IMR-90 (cell line): ENCODE measurements around the gene STAMBPL1. TPM values are rescaled to one million over a fixed set of nuclear protein-coding genes. Genes with fewer than 3 reads are reported as not detected.

Experiments
- ATAC-seq: fragments of 200-7000 bp; cut with Tn5 transposase; 2 replicates; pipeline ENCODE4 v1.9.1; 2020; ENCODE audit warnings: low read depth, mild to moderate bottlenecking, moderate library complexity
- BruUV-seq: library from RNA; stranded (reverse); fragments of 400-500 nt; replicated peaks from 2 replicates; lab custom pipeline; 2021; lab: Mats Ljungman, UMichigan
- CTCF ChIA-PET: fragments of 300-600 bp; formaldehyde crosslinking; extraction: SDS; loops from one replicate; lab custom pipeline; 2021; ENCODE audit warnings: antibody characterized with exemption; lab: Yijun Ruan, JAX
- POLR2A ChIA-PET: fragments of 300-600 bp; sonication (Branson Sonifier 250); formaldehyde crosslinking; loops from one replicate; lab custom pipeline; 2022; ENCODE audit warnings: antibody characterized with exemption; ENCODE audit not compliant: unreplicated experiment; lab: Charles Lee
- DNase-seq: peaks from one replicate; pipeline ENCODE4 v3.0.0; 2013
- H2AFZ ChIP-seq: replicated peaks from 2 replicates; pipeline ENCODE3; 2013; ENCODE audit warnings: low read length, mild to moderate bottlenecking; ENCODE audit not compliant: poor library complexity
- H2AK5ac ChIP-seq: 2 replicates; pipeline ENCODE4 v1.6.1; 2013; ENCODE audit warnings: low read depth, low read length, inconsistent platforms
- H2AK9ac ChIP-seq: replicated peaks from 2 replicates; pipeline ENCODE3; 2013; ENCODE audit warnings: mild to moderate bottlenecking, low read depth, low read length, moderate library complexity; ENCODE audit not compliant: poor library complexity
- H2BK120ac ChIP-seq: 2 replicates; pipeline ENCODE4 v1.6.1; 2013; ENCODE audit warnings: low read depth, low read length, inconsistent platforms
- H2BK15ac ChIP-seq: 3 replicates; pipeline ENCODE4 v1.6.1; 2013; ENCODE audit warnings: low read depth, low read length, inconsistent platforms
- H2BK20ac ChIP-seq: 2 replicates; pipeline ENCODE4 v1.6.1; 2013; ENCODE audit warnings: low read depth, mild to moderate bottlenecking, inconsistent platforms, low read length, moderate library complexity
- H2BK5ac ChIP-seq: 2 replicates; pipeline ENCODE4 v1.6.1; 2013; ENCODE audit warnings: mild to moderate bottlenecking, low read depth, low read length, inconsistent platforms; ENCODE audit not compliant: poor library complexity, severe bottlenecking
- H3K14ac ChIP-seq: replicated peaks from 2 replicates; pipeline ENCODE4 v1.6.1; 2013; ENCODE audit warnings: low read depth, low read length, inconsistent platforms
- H3K18ac ChIP-seq: 2 replicates; pipeline ENCODE4 v1.6.1; 2013; ENCODE audit warnings: low read depth, low read length, control low read depth
- H3K23ac ChIP-seq: 2 replicates; pipeline ENCODE4 v1.6.1; 2013; ENCODE audit warnings: low read depth, low read length, inconsistent platforms
- H3K27ac ChIP-seq: 2 replicates; pipeline ENCODE4 v1.5.1; 2013; ENCODE audit warnings: mild to moderate bottlenecking, control low read depth, low read length; ENCODE audit not compliant: insufficient read depth
- H3K27me3 ChIP-seq: 2 replicates; pipeline ENCODE4 v1.6.1; 2013; ENCODE audit warnings: low read length; ENCODE audit not compliant: control insufficient read depth, insufficient read depth
- H3K36me3 ChIP-seq: 2 replicates; pipeline ENCODE4 v1.6.1; 2013; ENCODE audit warnings: low read length, mixed read lengths; ENCODE audit not compliant: control insufficient read depth, insufficient read depth
- H3K4ac ChIP-seq: 2 replicates; pipeline ENCODE4 v1.6.1; 2013; ENCODE audit warnings: low read depth, low read length, inconsistent platforms
- H3K4me1 ChIP-seq: 2 replicates; pipeline ENCODE4 v1.6.1; 2013; ENCODE audit warnings: low read length, mixed read lengths; ENCODE audit not compliant: control insufficient read depth, insufficient read depth
- H3K4me2 ChIP-seq: 2 replicates; pipeline ENCODE4 v1.6.1; 2013; ENCODE audit warnings: low read depth, mild to moderate bottlenecking, control low read depth, low read length, moderate library complexity
- H3K4me3 ChIP-seq: 2 replicates; pipeline ENCODE4 v1.5.1; 2013; ENCODE audit warnings: low read depth, mild to moderate bottlenecking, control low read depth, low read length, moderate library complexity; ENCODE audit not compliant: insufficient read depth
- H3K56ac ChIP-seq: 2 replicates; pipeline ENCODE4 v1.6.1; 2013; ENCODE audit warnings: low read length, inconsistent platforms; ENCODE audit not compliant: insufficient read depth; ENCODE audit errors: extremely low read depth
- H3K79me1 ChIP-seq, 2 experiments: 2 replicates each; pipeline ENCODE4 v1.6.1; 2013; ENCODE audit warnings: low read length in 2 of 2, inconsistent platforms in 1 of 2, low read depth in 1 of 2
- H3K9ac ChIP-seq: 2 replicates; pipeline ENCODE4 v1.6.1; 2013; ENCODE audit warnings: low read depth, low read length, control low read depth
- H3K9me1 ChIP-seq: 2 replicates; pipeline ENCODE4 v1.6.1; 2013; ENCODE audit warnings: low read length, inconsistent platforms; ENCODE audit not compliant: insufficient read depth
- H3K9me3 ChIP-seq: 2 replicates; pipeline ENCODE4 v1.6.1; 2013; ENCODE audit warnings: low read length; ENCODE audit not compliant: control insufficient read depth, insufficient read depth
- H4K20me1 ChIP-seq: 2 replicates; pipeline ENCODE4 v1.6.1; 2013; ENCODE audit warnings: low read length, inconsistent platforms; ENCODE audit not compliant: insufficient read depth
- H4K5ac ChIP-seq: 2 replicates; pipeline ENCODE4 v1.6.1; 2013; ENCODE audit warnings: mild to moderate bottlenecking, low read depth, low read length, control low read depth
- H4K8ac ChIP-seq, 2 experiments: 2 replicates each; pipeline ENCODE4 v1.6.1; 2013; ENCODE audit warnings: low read depth in 2 of 2, low read length in 2 of 2, control low read depth in 1 of 2, inconsistent platforms in 1 of 2
- H4K91ac ChIP-seq: 2 replicates; pipeline ENCODE4 v1.6.1; 2013; ENCODE audit warnings: low read depth, low read length, inconsistent platforms; ENCODE audit not compliant: insufficient read depth
- CHD1 ChIP-seq: IDR thresholded peaks from 2 replicates; pipeline ENCODE4 v1.6.1; 2012; ENCODE audit warnings: low read depth, low read length, improper control_type of control experiment
- CTCF ChIP-seq: conservative IDR thresholded peaks from 2 replicates; pipeline ENCODE4 v1.5.1; 2012; ENCODE audit warnings: mild to moderate bottlenecking, low read depth, low read length, improper control_type of control experiment
- FOS ChIP-seq: fragments of 150-350 bp; IDR thresholded peaks from 2 replicates; pipeline ENCODE4 v1.6.1; 2016; ENCODE audit warnings: low read depth, low read length
- MAZ ChIP-seq: IDR thresholded peaks from 2 replicates; pipeline ENCODE4 v1.6.1; 2012; ENCODE audit warnings: low read depth, mild to moderate bottlenecking, low read length, improper control_type of control experiment, moderate library complexity, borderline replicate concordance
- MXI1 ChIP-seq: IDR thresholded peaks from 2 replicates; pipeline ENCODE4 v1.6.1; 2012; ENCODE audit warnings: low read depth, mild to moderate bottlenecking, low read length, moderate library complexity, borderline replicate concordance
- RAD21 ChIP-seq: IDR thresholded peaks from 2 replicates; pipeline ENCODE4 v1.6.1; 2012; ENCODE audit warnings: low read length, improper control_type of control experiment
- RCOR1 ChIP-seq: IDR thresholded peaks from 2 replicates; pipeline ENCODE4 v1.6.1; 2012; ENCODE audit warnings: mild to moderate bottlenecking, low read length, improper control_type of control experiment; ENCODE audit not compliant: insufficient replicate concordance
- WGBS, 2 experiments: methylation state at CpG; one replicate each; pipeline versions ENCODE4 v1.1.5 to v1.1.7; 2013; ENCODE audit warnings: missing lambda C conversion rate in 2 of 2; ENCODE audit not compliant: insufficient read length in 1 of 2; ENCODE audit errors: extremely low coverage in 2 of 2; 5-methylcytosine and 5-hydroxymethylcytosine counted together
- dilution Hi-C: fragments of 300-500 bp; cut with HindIII; formaldehyde crosslinking; loops from one replicate; pipeline ENCODE4 v1.14.3; 2018; ENCODE audit warnings: low sequenced_read_pairs; ENCODE audit not compliant: unreplicated experiment
- in situ Hi-C: fragments of 300-500 bp; cut with MboI; formaldehyde crosslinking; loops from 3 replicates; pipeline ENCODE4 v1.14.3; 2019; ENCODE audit warnings: low sequenced_read_pairs, inconsistent platforms, mixed read lengths
- intact Hi-C: fragments of 100-400 bp; cut with micrococcal nuclease; formaldehyde crosslinking; loops from 2 replicates; pipeline ENCODE4 v1.10.0; 2022
- polyA plus RNA-seq, 3 experiments: library from polyadenylated mRNA; depleted of rRNA; stranded (reverse); fragments of >200 nt; gene quantifications; 2 replicates each; pipeline ENCODE4 v1.2.3, GENCODE V29; 2012; ENCODE audit warnings: low replicate concordance in 1 of 3
- total RNA-seq: library from RNA; depleted of rRNA; stranded (reverse); fragments of >200 nt; gene quantifications from 2 replicates; pipeline ENCODE4 v1.2.3, GENCODE V29; 2012
- TF ChIP-seq, protein P1 (sequence below): fragments of 150-350 bp; IDR thresholded peaks from 2 replicates; pipeline ENCODE4 v1.6.1; 2017; ENCODE audit warnings: mild to moderate bottlenecking, antibody characterized with exemption, low read length, low read depth

Gene STAMBPL1
- total and polyA plus RNA-seq, 2 of the 4 experiments (the other 2 are of a cell fraction) = 26.8 to 28.1 TPM

GRCh38 chr10:88915781-88916180 is 35.7 kb downstream of the STAMBPL1 start:
- peak overlapping the region; percentile 83 for H2BK120ac ChIP-seq
- H4K20me1 ChIP-seq = no peaks in the 10 kb centered on the region
- no TSS peak for BruUV-seq
- H3K23ac ChIP-seq = peak overlapping the region; percentile 90
- H3K27ac ChIP-seq = peak overlapping the region; percentile 55; the same call in 1 of the 2 replicates
- peak overlapping the region; percentile 85 for H3K14ac ChIP-seq
- no CpG with 5 or more reads among the region's 2 CpGs for WGBS, 2 experiments
- in situ Hi-C loops (no loop called here), dilution Hi-C loops (no loop called here), intact Hi-C loops (no loop called here)
- no peak for TF ChIP-seq CHD1
- TF ChIP-seq RCOR1 = no peak
- TF ChIP-seq, protein P1, sequence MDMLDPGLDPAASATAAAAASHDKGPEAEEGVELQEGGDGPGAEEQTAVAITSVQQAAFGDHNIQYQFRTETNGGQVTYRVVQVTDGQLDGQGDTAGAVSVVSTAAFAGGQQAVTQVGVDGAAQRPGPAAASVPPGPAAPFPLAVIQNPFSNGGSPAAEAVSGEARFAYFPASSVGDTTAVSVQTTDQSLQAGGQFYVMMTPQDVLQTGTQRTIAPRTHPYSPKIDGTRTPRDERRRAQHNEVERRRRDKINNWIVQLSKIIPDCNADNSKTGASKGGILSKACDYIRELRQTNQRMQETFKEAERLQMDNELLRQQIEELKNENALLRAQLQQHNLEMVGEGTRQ = no peak
- no peak for TF ChIP-seq FOS
- TF ChIP-seq MXI1 = no peak
- no peak for TF ChIP-seq RAD21
- no peak for TF ChIP-seq MAZ
- no peak for TF ChIP-seq CTCF
- H2BK15ac ChIP-seq = peak overlapping the region; percentile 57; the same call in 2 of the 3 replicates
- H4K5ac ChIP-seq = peak overlapping the region; percentile 2
- H3K9me3 ChIP-seq = no peaks in the 10 kb centered on the region
- H2BK20ac ChIP-seq = peak overlapping the region; percentile 93
- H3K9ac ChIP-seq = 0 out of 2 replicates have a peak overlapping the region, but pooled peaks have one; percentile 0
- H4K8ac ChIP-seq = peak overlapping the region; percentile 30 to 77; a peak in 3 of 4 replicates
- H3K4me2 ChIP-seq = no peak overlapping the region
- ChIA-PET CTCF (interaction anchor here (0.7 to 1.0 kb wide), 2 partner anchors 9 to 303 kb away, joined by 3 read pairs; no protein-coding TSS in a partner anchor), POLR2A (no interaction called here)
- H3K4me3 ChIP-seq = no peak overlapping the region
- H3K4ac ChIP-seq = peak overlapping the region; percentile 81
- peak overlapping the region; percentile 71 for H2BK5ac ChIP-seq
- H3K27me3 ChIP-seq = no peaks in the 10 kb centered on the region
- H3K56ac ChIP-seq = peak overlapping the region; percentile 24; the same call in 1 of the 2 replicates
- DNase-seq (no peak), ATAC-seq (peak; percentile 41)
- H2AK5ac ChIP-seq = peak overlapping the region; percentile 67; the same call in 1 of the 2 replicates
- H3K18ac ChIP-seq = peak overlapping the region; percentile 3
- H4K91ac ChIP-seq = peak overlapping the region; percentile 66
- peak overlapping the region; percentile 16 for H2AFZ ChIP-seq
- H3K9me1 ChIP-seq = peaks cover 20% of the 10 kb centered on the region
- H2AK9ac ChIP-seq = peak overlapping the region; percentile 5
- H3K4me1 ChIP-seq = peaks cover 23% of the 10 kb centered on the region
- peaks cover 21% of the 10 kb centered on the region for H3K36me3 ChIP-seq
- peaks cover 26 to 66% of the 10 kb centered on the region in 2 experiments for H3K79me1 ChIP-seq
